ENCODE data around the gene EFCC1.

GRCh38 chr3:128975276-128975675 lies 25.8 kb upstream of the EFCC1 start:
- TF ChIP-seq CTCF (IDR thresholded peaks at IDR 0.05), result no peak
- TF ChIP-seq POLR2A (IDR thresholded peaks at IDR 0.05), result no peak
